ENCODE data around the gene TPD52L2.

Gene TPD52L2

DNA sequence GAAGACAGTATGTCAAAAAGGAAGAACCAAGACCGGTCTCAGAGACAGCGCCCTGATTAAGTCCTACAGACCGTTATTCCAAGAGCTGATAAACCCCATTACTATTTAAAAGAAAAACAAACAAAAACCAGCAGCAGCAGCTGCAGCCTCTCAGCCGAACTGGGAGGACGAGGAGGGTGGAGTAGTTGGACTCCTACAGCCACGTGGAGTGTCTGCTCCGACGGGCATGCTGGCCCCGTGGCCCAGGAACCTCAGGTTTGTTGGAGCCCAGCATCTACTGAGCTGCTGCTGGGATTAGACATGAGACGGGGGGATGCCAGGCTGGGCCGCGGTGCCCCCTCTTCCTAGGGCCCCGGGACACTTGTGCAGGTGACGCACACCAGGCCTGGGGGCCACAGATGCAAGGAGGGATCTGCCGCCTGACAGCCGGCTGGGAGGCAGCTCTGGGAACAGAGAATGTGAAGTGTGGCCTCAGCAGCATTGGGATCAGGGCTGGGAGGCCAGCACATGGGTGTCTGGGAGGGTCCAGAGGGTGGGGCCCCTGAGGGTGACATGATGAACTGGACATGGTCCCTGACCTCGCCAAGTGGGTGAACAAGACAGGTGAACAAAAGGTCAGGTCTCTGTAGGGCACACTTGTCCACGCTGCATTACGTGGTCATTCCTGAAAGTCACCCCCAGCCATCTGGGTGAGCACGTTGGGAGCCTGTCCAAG lies 31.1 kb upstream of the TPD52L2 start:
- Histone ChIP-seq H3K4me3 (ENCODE audit: low read depth, low read length) (no peak overlapping the region), H3K9me3 (no peaks in the 10 kb centered on the region), H3K4me1 (peaks cover 4% of the 10 kb centered on the region; the same call in 1 of the 2 replicates), H3K27me3 (peaks cover 28% of the 10 kb centered on the region), H3K36me3 (no peaks in the 10 kb centered on the region)
- TF ChIP-seq, protein P1, sequence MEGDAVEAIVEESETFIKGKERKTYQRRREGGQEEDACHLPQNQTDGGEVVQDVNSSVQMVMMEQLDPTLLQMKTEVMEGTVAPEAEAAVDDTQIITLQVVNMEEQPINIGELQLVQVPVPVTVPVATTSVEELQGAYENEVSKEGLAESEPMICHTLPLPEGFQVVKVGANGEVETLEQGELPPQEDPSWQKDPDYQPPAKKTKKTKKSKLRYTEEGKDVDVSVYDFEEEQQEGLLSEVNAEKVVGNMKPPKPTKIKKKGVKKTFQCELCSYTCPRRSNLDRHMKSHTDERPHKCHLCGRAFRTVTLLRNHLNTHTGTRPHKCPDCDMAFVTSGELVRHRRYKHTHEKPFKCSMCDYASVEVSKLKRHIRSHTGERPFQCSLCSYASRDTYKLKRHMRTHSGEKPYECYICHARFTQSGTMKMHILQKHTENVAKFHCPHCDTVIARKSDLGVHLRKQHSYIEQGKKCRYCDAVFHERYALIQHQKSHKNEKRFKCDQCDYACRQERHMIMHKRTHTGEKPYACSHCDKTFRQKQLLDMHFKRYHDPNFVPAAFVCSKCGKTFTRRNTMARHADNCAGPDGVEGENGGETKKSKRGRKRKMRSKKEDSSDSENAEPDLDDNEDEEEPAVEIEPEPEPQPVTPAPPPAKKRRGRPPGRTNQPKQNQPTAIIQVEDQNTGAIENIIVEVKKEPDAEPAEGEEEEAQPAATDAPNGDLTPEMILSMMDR (IDR thresholded peaks at IDR 0.05; ENCODE audit: low read depth, low read length): no peak
- DNase-seq: no peak

DNA sequence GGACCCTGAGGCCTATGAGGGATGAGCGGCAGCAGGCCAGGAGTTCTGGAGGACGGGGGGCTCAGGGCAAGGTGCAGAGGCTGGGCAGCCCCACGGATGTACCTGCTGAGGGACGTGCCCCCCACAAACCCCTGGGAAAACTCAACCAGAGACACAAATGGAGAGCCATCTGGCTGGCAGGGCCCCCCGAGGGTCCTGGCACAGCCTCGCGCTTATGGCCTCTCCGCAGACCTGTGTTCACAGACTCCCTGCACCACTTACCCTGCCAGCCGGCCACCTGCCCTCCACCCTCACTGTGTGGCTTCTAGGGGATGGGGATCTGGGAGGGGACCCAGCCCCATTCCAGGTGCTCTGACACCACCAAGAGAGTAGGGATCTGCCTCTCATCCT lies 30.6 kb upstream of the TPD52L2 start:
- Histone ChIP-seq H3K27me3 (peaks cover 22% of the 10 kb centered on the region), H3K36me3 (no peaks in the 10 kb centered on the region), H3K9me3 (no peaks in the 10 kb centered on the region), H3K4me3 (ENCODE audit: low read depth, low read length) (no peak overlapping the region), H3K4me1 (peaks cover 4% of the 10 kb centered on the region; the same call in 1 of the 2 replicates)
- TF ChIP-seq, protein P1 (IDR thresholded peaks at IDR 0.05; ENCODE audit: low read depth, low read length): no peak
- no peak for DNase-seq

DNA sequence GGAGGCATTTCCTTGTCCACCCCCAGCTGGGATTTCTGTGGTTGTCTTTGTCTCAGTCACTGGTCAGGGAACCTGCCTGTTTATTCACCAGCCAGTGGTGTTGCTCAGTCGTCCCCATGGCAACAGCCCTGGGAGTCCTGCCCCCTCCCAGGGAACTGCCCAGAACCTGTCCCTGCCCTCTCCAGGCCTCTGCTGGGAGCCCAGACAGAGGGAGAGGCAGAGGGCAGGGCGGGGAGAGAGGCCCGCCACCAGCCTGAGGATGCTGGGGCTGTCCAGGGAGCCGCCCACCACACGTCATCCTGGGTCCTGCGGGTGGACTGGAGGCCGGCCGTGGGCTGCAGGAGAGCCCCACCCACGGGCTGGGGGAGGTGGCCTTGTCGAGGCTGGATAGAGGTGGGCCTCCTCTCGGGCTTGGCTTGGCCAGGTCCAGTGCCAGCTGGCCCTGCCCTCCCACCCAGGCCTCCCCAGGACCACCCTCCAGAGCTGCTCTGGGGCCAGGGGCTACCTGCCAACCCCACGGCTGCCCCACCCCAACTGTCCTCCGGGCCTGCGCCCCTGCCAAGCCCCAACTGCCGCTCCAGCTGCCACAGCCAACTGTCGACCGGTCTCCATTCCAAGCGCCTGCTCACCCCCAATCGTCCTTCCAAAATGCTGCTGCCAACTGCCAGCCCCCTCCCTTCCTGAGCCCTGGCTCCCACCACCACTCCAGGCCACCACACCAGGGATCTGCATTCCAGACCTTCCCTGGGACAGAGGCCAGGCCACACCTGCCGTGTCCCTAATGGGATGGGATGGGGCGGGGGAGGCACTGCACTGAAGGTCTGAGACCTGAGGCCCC lies 29.8 kb upstream of the TPD52L2 start:
- Histone ChIP-seq H3K36me3 (no peaks in the 10 kb centered on the region), H3K4me1 (peaks cover 4% of the 10 kb centered on the region; the same call in 1 of the 2 replicates), H3K9me3 (no peaks in the 10 kb centered on the region), H3K27me3 (peaks cover 15% of the 10 kb centered on the region), H3K4me3 (ENCODE audit: low read depth, low read length) (no peak overlapping the region)
- TF ChIP-seq, protein P1 (IDR thresholded peaks at IDR 0.05; ENCODE audit: low read depth, low read length): no peak
- peak; percentile 91 for DNase-seq

DNA sequence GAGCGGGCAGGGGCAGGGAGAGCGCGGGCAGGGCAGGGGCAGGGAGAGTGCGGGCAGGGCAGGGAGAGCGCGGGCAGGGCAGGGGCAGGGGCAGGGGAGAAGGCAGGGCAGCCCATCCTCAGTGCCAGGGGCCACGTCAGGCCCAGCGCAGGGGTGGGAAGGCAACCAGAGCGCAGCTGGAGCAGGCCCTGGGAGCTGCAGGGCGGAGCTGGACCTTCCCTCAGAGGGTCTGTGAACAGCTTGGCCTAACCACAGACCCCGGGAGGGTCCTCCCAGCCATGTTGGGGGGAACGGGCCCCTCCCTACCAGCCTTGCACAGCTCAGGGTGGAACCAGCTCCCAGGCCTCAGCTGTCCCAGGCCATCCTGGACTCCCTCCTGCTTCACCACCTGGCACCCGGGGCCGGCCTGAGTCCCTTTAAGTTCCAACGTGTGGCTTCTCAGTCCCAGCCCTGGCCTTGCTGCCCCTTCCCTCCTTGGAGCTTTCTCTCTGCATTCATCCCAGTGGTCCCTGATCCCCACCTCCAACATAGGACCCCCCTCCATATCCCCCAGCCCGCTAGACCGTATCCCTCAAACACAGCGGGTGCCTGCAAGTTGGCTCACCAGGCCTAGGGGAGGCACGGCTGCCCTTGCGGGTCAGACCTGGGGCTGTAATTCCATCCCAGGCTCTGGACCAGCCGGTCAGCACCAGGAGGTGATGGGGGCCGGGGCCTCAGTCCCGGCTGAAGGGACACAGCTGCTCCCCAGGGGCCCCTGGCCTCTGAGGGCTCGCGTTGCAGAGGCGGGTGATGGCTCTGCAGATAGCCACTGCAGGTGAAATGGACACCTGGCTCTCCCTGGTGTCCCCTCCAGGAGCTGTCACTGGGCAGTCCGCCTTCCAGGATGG lies 28.4 kb upstream of the TPD52L2 start:
- Histone ChIP-seq H3K4me1 (peaks cover 4% of the 10 kb centered on the region; the same call in 1 of the 2 replicates), H3K4me3 (ENCODE audit: low read depth, low read length) (no peak overlapping the region)

DNA sequence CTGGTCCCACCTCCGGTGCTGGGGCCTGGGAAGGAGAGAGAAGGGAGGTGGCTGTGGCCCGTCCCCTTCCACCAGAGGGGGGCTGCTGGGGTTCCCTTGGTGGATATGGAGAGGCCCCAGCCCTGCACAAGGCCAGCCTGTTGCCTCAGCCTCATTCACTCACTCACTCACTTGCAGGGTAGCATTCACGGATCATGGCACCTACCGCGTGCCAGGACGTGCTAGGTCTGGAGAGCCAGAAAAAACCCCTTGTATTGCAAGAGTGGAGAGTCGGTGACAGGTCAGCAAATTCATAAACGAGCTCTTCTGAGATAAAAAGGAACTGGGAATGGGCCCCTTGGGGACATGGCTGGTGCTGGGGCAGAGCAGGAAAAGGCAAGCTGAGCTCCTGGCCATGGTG lies 27.6 kb upstream of the TPD52L2 start:
- TF ChIP-seq, protein P1 (IDR thresholded peaks at IDR 0.05; ENCODE audit: low read depth, low read length): no peak
- Histone ChIP-seq H3K4me1 (peaks cover 4% of the 10 kb centered on the region; the same call in 1 of the 2 replicates), H3K27me3 (no peaks in the 10 kb centered on the region; the same call in 1 of the 2 replicates), H3K36me3 (no peaks in the 10 kb centered on the region), H3K4me3 (ENCODE audit: low read depth, low read length) (no peak overlapping the region), H3K9me3 (no peaks in the 10 kb centered on the region)
- no peak for DNase-seq

More for the DNA sequence above, 28.4 kb upstream of the TPD52L2 start:
- DNase-seq: no peak
- peaks cover 7% of the 10 kb centered on the region for H3K27me3 ChIP-seq
- no peaks in the 10 kb centered on the region for H3K9me3 ChIP-seq
- TF ChIP-seq, protein P1 (IDR thresholded peaks at IDR 0.05; ENCODE audit: low read depth, low read length): no peak
- H3K36me3 ChIP-seq: no peaks in the 10 kb centered on the region

All from BE2C (cell line).